PFSK-1 (cell line): Measurements from ENCODE around the gene WDR82.

Source experiments
- POLR2AphosphoS5 ChIP-seq: IDR thresholded peaks from 2 replicates; pipeline ENCODE4 v1.6.1; 2012; ENCODE audit warnings: low read depth, mild to moderate bottlenecking, control low read depth, low read length, moderate library complexity
- REST ChIP-seq, 2 experiments: IDR thresholded peaks; 2 replicates each; pipeline versions ENCODE4 v1.6.1 to v1.8.0; 2011 to 2012; ENCODE audit warnings: low read depth in 2 of 2, low read length in 2 of 2, control low read depth in 1 of 2, inconsistent platforms in 1 of 2, mild to moderate bottlenecking in 1 of 2, moderate library complexity in 1 of 2; ENCODE audit not compliant: insufficient read depth in 1 of 2
- SIN3A ChIP-seq: IDR thresholded peaks from 2 replicates; pipeline ENCODE4 v1.6.1; 2012; ENCODE audit warnings: mild to moderate bottlenecking, low read length, moderate library complexity, borderline replicate concordance; ENCODE audit not compliant: insufficient read depth
- TAF1 ChIP-seq: IDR thresholded peaks from 2 replicates; pipeline ENCODE4 v1.6.1; 2012; ENCODE audit warnings: low read length, control low read depth, borderline replicate concordance; ENCODE audit not compliant: insufficient read depth

- TF ChIP-seq POLR2AphosphoS5 (no peak; the same call in 1 of the 2 replicates), TAF1 (no peak), SIN3A (peak; percentile 73; the same call in 1 of the 2 replicates), REST (IDR thresholded peaks at IDR 0.05; ENCODE audit: insufficient read depth in 1 of 2, low read depth in 2 of 2, low read length in 2 of 2) (peak in 1 of 2 experiments; percentile 40; a peak in 1 of 4 replicates)
Observed at GRCh38 chr3:52216585-52217408, 61.7 kb downstream of the WDR82 start.
